Fibroblast of skin of right quadriceps (primary cell): ENCODE measurements around the gene SLC2A4.
"Not testable (repeated sequence)": the region's sequence is repeated elsewhere in the genome, so short reads cannot be mapped to it uniquely, and the experiment has no call there.

ENCODE experiments used
- DNase-seq: peaks from one replicate; pipeline ENCODE4 v3.0.0-alpha.2; 2013

The SLC2A4 gene

GRCh38 chr17:7327056-7327455 lies 45.5 kb downstream of the SLC2A4 start:
- no peak for DNase-seq

GRCh38 chr17:7327501-7327900 lies 46.0 kb downstream of the SLC2A4 start:
- no peak for DNase-seq

- no peak for DNase-seq
These were observed 46.5 kb downstream of the SLC2A4 start for GRCh38 chr17:7328009-7328408.

GRCh38 chr17:7328840-7329373 lies 47.4 kb downstream of the SLC2A4 start, which contains the start of gene NEURL4:
TSS of gene NEURL4 (minus strand) at chr17:7329335. CDS start at chr17:7329312, 23 bp downstream.
- no peak for DNase-seq

GRCh38 chr17:7329374-7329996 lies 48.0 kb downstream of the SLC2A4 start:
- peak; percentile 100 for DNase-seq

- DNase-seq, result peak; percentile 80
These were observed 48.6 kb downstream of the SLC2A4 start for GRCh38 chr17:7329997-7330637.

GRCh38 chr17:7330638-7331015 lies 49.1 kb downstream of the SLC2A4 start:
- no peak for DNase-seq

- no peak for DNase-seq
These were observed 50.6 kb downstream of the SLC2A4 start for GRCh38 chr17:7332111-7332510.

- not testable (repeated sequence) for DNase-seq
These were observed 51.1 kb downstream of the SLC2A4 start for GRCh38 chr17:7332600-7333069.

GRCh38 chr17:7334938-7335538 lies 53.5 kb downstream of the SLC2A4 start:
- DNase-seq, result no peak

GRCh38 chr17:7335765-7336164 lies 54.2 kb downstream of the SLC2A4 start:
- not testable (repeated sequence) for DNase-seq

- no peak for DNase-seq
These were observed 55.0 kb downstream of the SLC2A4 start, which contains the start of gene ACAP1 for GRCh38 chr17:7336240-7337175. TSS of gene ACAP1 (plus strand) at chr17:7336529. CDS start at chr17:7336735, 206 bp downstream.

- DNase-seq, result not testable (repeated sequence)
These were observed 56.1 kb downstream of the SLC2A4 start for GRCh38 chr17:7337600-7337999.
